ENCODE measurements around the gene CFAP299.

- TF ChIP-seq EZH2 (IDR thresholded peaks at IDR 0.05; ENCODE audit: borderline replicate concordance, insufficient read depth, low read depth, low read length, poor library complexity, severe bottlenecking) (no peak), CTCF (IDR thresholded peaks at IDR 0.05) (no peak)
Observed at GRCh38 chr4:80370635-80371034, 35.1 kb downstream of the CFAP299 start.
